GM21390 (cell line): ENCODE measurements around the gene TM4SF4.

Experiments
- ATAC-seq: cut with Tn5 transposase; IDR thresholded peaks from one replicate; pipeline ENCODE4 v1.9.1; 2021; ENCODE audit not compliant: unreplicated experiment

The TM4SF4 gene

DNA sequence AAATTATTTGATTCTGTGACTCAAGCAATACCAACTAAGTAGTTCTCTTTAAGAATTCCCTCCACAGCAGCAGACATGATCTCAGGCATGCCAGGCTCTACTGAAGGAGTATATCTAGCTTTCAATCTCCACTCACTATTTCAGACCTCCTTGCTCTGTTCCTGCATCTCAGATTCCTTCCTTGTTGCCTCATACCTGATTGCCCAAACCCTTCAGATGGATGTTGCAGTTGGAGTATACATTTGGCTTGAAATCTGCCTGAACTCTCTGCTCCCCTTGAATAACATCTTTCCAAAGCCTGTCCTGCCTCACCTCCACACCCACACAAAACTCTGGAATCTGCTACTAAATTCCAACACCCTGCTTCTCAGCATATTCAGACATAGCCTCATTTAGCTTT, 19.8 kb upstream of the TM4SF4 start:
- no peak for ATAC-seq

DNA sequence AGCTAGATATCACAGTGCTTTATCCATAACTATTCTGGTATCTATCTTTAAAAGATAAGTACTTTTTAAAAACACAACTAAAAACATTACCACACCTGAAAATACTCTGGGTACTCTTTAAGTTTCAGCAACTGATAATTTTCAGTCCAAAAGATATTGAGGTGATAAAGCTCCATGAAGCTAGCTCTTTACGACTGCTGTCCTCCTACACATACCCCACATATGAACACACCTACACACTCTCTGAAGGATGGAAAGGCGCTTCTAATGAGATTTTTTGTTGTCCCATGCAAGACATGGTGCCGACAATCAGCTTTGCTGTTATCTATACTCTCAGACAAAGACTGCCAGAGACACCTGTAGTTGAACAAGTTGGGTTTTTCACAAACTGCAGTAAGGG, 19.1 kb upstream of the TM4SF4 start:
- no peak for ATAC-seq

DNA sequence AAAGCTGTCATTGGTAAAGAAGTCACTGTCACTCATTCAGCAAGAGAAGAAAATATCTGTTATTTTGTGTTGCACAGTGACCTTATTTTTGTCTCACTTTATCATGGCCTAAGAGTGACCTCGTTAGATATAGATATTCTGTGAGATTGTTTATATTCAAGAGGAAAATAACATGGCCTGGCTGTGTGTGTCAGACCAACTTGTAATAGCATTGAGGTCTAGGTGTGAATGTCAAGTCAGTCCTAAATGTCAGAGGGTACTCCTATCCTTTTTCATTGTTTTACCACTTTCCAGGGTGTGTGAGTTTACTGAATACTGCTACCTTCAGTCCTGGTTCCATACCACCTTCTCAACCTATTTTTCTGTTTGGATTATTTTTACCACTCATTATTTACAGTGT, 18.5 kb upstream of the TM4SF4 start:
- ATAC-seq: no peak

DNA sequence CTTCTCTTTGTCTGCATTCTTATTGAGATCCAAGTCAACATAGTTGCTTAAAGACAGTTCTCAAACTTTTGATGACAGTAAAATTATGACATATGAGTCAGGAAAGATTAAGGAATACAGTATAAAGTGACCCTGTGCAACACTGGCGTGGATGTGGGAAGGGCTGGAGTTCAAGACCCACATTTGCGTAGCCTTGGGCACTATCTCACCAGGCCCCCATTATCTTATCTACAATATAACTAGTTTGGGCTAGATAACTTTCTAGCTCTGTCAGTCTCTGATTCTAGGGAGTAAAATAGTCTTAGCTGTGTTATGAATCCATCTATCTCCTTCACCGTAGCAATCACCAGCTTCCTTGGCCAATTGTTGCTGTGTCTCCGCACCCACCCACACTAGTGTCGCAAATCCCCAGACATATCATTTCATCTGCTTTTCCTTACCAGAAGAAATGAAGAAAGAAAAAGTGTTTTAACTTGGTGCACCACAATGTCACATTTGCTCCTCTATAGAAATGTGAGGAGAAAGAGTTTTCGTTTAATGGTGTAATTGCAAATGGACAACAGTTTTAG, 14.9 kb upstream of the TM4SF4 start:
- no peak for ATAC-seq

DNA sequence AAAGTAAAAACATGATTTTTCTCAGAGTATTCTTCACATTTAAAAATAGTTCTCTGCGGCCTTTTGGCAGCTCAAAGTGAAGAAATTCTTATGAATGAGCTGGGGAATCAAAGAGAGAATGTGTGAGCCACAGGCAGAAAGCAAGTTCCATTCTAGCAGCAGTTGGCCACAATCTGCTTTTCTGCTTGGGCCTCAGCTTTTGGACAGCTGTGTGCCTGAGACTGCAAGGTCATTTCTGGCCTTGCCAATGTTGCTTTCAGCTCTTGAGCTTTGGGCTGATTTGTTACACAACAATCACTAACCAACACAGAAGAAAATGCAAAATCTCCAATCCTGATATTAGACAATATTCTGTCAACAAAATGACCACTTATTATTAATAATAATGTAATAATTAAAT, 14.4 kb upstream of the TM4SF4 start:
- ATAC-seq: no peak

DNA sequence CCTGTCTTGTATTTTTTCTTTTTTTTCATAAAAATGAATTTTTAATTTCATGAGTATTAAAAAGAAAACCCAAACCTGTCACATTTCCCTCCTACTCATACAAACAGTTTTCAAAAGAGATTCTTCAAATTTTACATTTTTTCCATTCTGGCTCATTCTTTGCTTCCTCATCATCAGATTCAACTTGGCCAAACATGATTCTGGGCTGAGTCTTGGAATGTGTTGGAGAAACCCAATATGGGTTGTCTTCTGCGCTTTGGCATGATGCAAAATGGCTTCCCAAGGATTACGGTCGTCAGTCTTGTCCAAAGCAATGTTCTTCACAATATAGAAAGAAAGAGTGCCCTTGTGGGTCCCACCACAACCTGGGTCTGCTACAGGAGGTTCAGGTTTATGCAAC, 12.4 kb upstream of the TM4SF4 start:
- no peak for ATAC-seq

DNA sequence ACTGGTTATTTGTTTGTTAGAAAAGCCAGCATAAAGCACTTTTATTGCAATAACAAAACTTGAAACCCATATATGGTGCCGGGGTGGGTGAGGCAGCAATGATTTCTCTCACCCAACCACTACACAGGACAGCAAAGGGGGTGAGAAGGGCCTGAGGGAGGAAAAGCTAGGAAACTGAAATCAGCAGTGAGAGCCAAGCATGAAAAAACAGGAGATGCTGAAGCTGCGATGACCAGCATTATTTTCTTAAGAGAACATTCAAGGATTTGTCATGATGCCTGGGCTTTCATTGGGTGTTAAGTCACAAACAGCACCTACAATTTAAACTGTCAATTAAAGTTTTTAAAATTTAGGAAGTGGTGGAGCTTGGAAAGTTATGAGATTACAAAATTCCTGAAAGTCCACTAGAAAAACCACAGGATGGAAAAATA, 11.9 kb upstream of the TM4SF4 start:
- ATAC-seq: no peak

DNA sequence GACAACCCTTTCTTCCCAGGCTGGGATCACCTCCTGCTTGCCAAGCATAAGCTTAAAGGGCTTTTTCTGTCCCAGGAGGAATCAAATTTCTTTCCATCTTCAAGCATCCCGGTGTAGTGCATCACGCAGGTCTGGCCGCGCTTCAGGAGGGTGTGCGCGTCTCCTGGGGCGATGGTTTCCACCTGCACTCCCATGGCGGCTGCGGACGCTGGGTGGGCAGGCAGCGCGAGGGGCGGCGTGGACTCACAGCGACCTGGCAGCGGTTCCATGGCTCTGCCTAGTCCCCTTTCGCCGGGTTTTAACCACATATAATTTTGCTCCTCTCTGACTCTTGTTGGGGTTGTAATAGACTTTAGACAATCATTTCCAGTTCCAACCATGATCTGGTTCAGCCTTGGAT, 10.6 kb upstream of the TM4SF4 start:
- no peak for ATAC-seq

DNA sequence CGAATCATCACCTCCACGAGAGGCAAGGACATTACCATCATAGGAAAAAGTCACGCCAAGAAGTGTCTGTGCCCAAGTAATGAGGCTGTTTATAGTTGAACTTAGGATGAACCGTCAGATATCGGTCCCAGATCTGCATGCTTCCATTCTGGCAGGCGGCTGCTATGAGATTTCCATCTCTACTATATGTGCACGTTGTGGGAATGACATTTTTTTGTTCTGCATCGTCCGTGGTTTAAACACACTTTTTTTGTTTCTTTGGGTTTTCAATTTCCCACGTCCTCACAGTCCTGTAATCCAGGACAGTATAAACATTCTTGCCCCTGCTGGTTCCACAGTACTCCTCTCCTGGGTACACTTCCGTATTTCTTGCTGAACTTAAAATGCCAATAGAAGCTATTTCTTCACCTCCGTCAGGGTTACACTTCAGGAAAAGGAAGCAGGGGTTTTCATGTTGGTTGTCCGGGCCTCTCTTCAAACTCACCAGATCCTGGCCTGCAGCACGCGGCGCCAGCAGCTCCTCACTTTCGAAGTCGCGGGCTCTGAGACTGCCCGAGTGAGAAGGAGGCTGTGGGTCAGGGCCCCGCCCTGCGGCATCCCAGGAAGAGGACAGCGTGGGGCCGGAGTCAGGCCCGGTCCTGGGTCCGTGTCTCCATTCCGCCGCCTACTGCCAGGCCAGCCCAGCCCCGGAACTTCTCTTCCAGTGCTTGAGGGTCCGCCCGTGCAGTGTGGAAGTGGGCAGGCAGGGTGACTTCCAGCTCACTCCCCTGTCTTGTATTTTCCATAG, 9.8 kb upstream of the TM4SF4 start:
- ATAC-seq: no peak

DNA sequence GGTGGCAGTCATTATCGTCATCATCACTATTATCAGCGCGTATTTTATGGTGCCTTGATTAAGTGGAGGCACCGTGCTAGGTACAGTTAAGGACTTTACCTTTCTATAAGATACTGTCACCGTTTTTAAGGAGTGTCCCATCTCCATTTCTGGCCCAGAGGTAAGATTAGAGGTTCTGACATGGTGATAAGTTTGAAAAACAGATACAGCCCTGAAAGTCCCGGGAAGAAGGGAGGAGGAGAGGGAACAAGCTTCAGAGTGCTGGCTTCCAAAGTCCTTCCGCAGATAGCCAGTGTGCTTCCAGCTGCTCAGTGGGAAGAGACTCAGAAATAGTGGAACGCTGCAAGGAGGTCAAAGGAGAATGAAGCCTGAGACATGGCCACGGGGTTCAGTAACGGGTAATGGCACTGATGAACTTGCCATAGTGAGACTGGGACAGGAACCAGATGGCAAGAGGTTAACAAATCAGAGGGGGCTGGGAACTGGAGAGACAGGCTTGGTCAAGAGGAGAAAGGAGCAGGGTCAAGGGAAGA, 9.1 kb upstream of the TM4SF4 start:
- no peak for ATAC-seq

DNA sequence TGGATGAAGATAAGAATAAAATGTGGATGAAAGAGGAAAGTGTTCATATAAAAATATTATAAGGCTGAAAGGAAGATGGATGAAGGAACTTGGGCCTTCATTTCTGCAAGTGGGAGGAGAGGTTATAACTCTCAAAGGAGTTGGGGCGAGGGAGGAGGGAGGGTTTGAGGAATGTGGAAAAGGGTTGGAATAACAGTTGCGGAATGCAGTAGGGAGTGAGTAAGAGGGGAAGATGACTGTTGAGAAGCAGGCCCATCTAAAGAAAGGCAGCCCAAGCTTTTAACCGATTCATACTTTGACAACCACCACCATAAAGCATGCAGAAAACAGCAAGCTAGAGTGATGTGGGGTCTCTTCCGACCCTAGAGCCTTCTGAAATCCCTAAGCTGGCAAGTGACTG, 8.3 kb upstream of the TM4SF4 start:
- ATAC-seq: no peak

DNA sequence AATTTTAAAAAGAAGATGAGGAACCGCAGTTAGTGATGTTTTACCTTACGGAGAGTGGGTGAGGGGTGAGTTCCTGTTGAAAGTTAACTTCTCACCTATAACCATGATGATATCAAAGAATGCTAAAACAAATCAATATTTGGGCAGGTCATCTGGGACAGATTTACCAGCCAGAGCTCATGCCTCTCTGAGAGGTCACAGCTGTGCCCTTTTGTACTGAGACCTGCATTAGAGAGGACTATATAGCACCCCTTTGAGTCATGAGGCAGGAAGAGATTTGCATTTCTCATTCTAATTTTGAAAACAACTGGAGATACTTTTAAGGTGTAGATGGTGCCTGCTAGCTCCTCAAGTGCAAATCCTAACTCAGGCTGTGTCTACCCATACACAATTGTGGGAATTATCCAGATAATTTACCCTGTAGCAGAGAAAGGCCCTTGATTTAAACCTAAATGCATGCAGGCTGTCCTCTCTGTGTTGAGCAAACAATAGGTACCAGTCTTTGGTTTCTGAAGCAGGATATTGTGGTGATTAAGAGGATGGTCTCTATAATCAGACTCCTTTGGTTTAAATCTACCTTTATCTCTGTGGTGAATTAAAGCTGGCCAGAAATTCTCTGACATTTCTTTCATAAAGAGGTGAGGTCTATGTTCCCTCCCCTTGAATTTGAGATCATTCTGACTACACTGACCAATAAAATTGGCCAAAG, 5.8 kb upstream of the TM4SF4 start:
- ATAC-seq: peak; percentile 97

DNA sequence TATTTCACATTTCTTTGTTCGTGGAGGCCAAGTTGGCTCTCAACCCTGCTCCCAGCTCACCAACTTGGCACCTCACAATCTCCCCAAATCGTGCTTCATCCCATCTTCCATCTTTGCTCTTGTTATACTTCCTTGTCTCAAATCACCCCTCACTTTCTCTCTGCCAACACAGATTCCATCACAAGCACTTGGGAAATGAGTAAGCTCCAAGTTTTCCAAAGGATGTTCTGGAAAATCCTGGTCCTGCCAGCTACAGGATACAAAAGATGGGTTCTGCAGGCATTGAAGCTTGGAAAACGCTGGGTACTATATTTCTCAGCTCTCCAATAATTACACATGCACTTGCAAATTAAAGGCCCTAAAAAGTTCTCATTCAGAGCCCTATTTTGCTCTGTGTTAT, 4.1 kb upstream of the TM4SF4 start:
- ATAC-seq: no peak

DNA sequence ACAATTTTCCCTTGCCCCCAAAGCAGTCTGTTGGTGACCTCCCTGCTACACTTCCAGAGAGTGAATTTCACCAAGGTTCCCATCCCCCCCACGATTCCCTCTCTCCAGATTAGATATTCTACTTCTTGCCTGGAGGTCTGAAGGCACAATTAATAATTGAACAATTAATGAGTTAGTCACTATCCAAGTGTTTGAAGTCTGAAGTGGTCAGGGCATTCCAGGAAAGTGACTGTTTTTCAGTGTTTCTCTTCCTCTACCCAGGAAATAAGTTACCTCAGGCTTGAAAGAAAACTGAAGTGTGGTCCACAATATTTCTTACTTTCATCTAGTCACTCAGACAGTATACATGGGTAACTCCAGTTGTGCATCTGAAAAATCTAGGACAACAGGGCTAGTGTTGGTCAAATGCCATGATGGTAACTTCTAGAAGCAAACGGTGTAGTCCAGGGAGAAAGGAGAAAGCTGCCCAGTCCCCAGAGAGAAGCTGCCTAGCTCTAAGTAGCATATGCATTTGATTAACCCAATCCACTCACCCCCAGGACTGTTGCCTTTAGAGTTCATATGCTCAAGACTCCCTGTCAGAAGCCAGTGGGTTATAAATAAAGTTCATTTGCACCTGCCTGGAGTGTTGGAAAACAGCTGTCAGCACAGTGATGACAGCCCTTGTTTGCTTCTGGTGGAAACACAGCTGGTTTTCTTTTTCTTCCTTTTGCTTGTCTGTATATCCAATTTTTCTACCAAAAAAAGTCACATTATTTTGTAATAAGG, 2.3 kb upstream of the TM4SF4 start:
- no peak for ATAC-seq

DNA sequence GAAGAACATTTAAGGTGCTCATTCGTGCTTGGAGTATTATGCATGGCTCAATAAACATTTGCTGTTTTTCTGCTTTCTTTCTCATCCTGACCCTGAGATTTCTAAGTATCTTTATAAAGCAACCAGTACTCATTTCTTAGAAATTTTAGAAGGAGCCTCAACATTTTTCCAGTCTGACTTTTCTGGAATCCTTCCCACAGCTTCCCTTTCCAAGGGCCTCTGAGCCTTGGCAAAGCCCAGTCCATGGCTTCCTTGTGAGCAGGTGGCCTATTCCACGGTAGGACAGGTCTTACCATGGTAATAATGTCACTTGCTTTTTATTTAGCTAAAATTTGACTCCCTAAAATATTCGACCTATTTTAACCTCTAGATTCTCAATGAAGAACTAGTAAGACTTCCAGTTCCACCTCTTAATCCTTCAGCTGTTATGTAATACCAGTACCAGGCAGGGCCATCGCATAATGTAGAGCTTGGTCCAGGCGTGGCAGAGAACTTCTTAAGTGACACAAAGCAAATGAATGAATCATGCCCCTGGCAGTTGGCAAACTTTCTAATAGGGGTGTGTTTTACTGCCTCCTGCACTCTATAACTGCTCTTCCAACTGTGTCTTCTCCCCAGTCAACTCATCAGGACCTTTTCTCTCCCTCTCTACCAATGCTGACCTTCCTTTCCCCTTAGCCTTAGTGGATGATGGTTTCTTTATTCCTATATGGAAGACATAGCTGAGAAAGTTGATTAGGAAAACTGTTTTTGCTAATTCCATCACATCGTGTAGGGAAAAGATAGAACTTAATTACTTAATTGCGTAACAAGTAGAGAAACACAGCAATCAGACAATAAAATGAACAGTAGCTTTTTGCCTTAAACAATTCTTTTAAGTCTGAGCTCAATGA, 894 bp upstream of the TM4SF4 start:
- no peak for ATAC-seq

DNA sequence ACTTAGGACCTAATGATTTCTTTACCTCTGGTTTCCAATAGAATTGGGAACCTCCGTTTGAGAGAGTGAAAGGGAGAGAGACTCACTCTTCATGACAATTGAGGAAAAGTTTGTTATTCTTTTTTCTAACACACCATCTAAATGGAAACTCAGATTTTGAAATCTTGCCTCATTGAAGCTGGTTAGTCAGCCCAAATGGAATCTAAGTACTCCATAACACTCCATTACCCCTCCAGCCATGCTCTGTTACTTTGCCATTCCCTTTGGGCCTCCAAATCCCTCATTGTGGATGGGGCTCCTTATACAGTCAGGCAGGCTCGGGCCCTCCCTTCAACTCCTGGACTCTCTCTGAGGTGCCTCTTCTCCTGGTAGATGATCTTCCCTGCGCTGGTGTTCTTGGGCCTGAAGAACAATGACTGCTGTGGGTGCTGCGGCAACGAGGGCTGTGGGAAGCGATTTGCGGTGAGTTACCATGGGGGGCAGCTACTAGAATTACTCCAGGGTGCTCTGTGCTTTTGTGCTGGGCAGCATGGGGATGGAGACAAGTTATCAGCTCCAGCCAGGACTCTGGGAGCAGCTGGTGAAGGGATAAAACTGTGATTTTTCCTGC, 1.1 kb downstream of the TM4SF4 start:
- no peak for ATAC-seq

DNA sequence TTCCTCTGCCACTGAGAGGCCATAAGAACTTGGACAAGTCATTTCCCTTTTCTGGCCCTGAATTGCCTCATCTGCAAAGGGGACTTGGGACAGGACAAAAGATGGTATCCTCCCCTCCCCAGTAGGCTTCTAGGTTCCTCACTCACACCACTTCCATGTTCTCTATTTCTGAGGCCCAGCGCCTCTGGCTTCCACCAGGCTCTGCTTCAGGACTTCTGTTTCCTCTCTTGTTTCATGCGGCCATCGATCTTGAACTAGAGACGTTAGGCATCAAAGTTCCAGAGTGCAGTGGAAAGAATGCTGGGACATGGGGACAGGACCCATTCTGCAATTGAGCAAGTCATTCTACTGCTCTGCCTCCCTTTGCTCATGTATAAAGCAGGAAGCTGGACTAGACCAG, 1.7 kb downstream of the TM4SF4 start:
- ATAC-seq: no peak

DNA sequence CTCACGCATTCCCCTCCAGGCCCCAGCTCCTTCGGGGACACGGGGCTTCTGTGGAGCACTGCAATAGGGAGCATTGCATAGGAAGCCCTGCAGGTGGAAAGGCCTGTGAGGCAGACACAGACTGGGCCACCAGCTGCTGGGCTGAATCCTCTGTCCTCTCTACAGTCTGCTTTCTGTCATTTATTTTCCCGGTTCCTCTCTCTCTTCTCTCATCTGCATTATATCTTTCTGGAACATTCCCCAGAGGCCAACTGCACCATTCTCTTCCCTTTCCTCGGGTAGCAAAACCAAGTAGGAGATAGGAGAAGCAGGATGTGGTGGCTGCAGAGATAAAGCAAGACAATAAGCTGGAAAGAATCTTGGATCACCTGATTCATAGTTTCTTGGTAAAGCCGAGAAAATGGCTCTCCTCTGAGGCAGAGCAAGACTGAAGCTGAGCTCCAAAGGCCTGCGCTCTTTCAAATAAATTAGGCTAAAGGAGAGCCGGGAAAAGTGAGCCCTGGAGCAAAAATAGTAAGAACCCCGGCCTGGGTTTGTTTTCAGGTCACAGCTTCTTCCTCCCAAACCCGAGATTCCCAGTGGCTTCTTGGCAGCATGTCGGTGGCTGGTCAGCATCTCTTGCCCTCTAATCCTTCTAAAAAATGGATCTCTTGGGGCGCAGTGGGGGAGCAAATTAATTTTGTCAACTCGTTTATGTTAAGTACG, 5.3 kb downstream of the TM4SF4 start:
- ATAC-seq: no peak

DNA sequence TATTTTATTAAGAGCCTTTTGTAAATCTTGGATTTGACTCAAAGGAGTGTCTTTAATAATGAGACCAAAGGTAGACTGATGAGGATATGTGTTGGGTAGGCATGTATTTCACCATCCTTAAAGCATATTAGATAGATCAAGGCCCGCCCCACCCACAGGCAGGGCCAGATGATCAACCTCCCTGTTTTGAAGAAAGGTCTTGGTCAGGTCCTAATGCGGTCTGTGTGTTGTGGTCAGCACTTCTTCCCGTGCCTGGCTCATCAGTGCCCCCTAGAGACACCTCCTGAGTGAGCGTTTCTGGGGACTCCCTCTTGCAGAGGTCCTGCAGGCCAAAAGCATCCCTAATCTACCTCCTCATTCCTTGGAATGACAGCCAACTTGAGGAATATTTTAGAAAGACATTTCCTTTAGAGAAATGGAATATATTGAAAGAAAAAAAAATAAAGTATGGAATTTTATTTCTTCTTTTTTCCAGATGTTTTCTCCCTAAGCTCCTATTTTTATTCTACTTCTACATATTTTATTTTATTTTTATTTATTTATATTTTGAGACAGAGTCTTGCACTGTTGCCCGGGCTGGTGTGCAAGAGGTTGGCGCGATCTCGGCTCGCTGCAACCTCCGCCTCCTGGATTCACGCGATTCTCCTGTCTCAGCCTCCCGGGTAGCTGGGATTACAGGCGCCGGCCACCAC, 6.0 kb downstream of the TM4SF4 start:
- ATAC-seq: peak; percentile 95
